ENCODE results near the gene IPO5. TPM values are rescaled to one million over a fixed set of nuclear protein-coding genes. Genes with fewer than 3 reads are reported as not detected.
A peak's percentile ranks its signal among the peaks of the same experiment; 100 is the strongest.

IPO5 gene
- total and polyA plus RNA-seq, 2 experiments from 2014 or later: 55.5 to 119 TPM

GRCh38 chr13:98013241-98013640 lies 59.8 kb downstream of the IPO5 start:
- Histone ChIP-seq H3K9me3 (ENCODE audit: low read depth) (no peaks in the 10 kb centered on the region), H3K27me3 (no peaks in the 10 kb centered on the region), H3K36me3 (peaks cover 80% of the 10 kb centered on the region), H3K27ac (no peak overlapping the region), H3K4me3 (no peak overlapping the region), H3K4me1 (ENCODE audit: low read depth) (no peaks in the 10 kb centered on the region)
- DNase-seq (ENCODE audit: low read depth in 1 of 2, low spot score in 1 of 2): no peak
- TF ChIP-seq CTCF (IDR thresholded peaks at IDR 0.05; ENCODE audit: low read depth, low read length): no peak

- peaks cover 72% of the 10 kb centered on the region for H3K36me3 ChIP-seq
- no peaks in the 10 kb centered on the region for H3K9me3 ChIP-seq (ENCODE audit: low read depth)
- TF ChIP-seq CTCF (IDR thresholded peaks at IDR 0.05; ENCODE audit: low read depth, low read length): no peak
- DNase-seq (ENCODE audit: low read depth in 1 of 2, low spot score in 1 of 2): peak in 1 of 2 donors; percentile 84
- no peaks in the 10 kb centered on the region for H3K4me1 ChIP-seq (ENCODE audit: low read depth)
- no peak overlapping the region for H3K4me3 ChIP-seq
- H3K27me3 ChIP-seq: no peaks in the 10 kb centered on the region
- no peak overlapping the region for H3K27ac ChIP-seq
These were observed 61.3 kb downstream of the IPO5 start for GRCh38 chr13:98014766-98015165.

GRCh38 chr13:98018293-98018692 lies 64.8 kb downstream of the IPO5 start:
- Histone ChIP-seq H3K36me3 (peaks cover 66% of the 10 kb centered on the region), H3K9me3 (ENCODE audit: low read depth) (no peaks in the 10 kb centered on the region), H3K27me3 (no peaks in the 10 kb centered on the region), H3K27ac (no peak overlapping the region), H3K4me1 (ENCODE audit: low read depth) (no peaks in the 10 kb centered on the region), H3K4me3 (no peak overlapping the region)
- TF ChIP-seq CTCF (IDR thresholded peaks at IDR 0.05; ENCODE audit: low read depth, low read length): no peak
- no peak for DNase-seq (ENCODE audit: low read depth in 1 of 2, low spot score in 1 of 2)

GRCh38 chr13:98019186-98019585 lies 65.7 kb downstream of the IPO5 start:
- Histone ChIP-seq H3K9me3 (ENCODE audit: low read depth) (no peaks in the 10 kb centered on the region), H3K4me3 (no peak overlapping the region), H3K27me3 (no peaks in the 10 kb centered on the region), H3K4me1 (ENCODE audit: low read depth) (no peaks in the 10 kb centered on the region), H3K27ac (no peak overlapping the region), H3K36me3 (peaks cover 59% of the 10 kb centered on the region)
- TF ChIP-seq CTCF (IDR thresholded peaks at IDR 0.05; ENCODE audit: low read depth, low read length): no peak
- no peak for DNase-seq (ENCODE audit: low read depth in 1 of 2, low spot score in 1 of 2)

GRCh38 chr13:98020271-98020670 lies 66.8 kb downstream of the IPO5 start:
- H3K4me3 ChIP-seq: no peak overlapping the region
- no peak for DNase-seq (ENCODE audit: low read depth in 1 of 2, low spot score in 1 of 2)
- H3K4me1 ChIP-seq (ENCODE audit: low read depth): no peaks in the 10 kb centered on the region
- H3K9me3 ChIP-seq (ENCODE audit: low read depth): no peaks in the 10 kb centered on the region
- no peak overlapping the region for H3K27ac ChIP-seq
- H3K27me3 ChIP-seq: no peaks in the 10 kb centered on the region
- no peak for TF ChIP-seq CTCF (IDR thresholded peaks at IDR 0.05; ENCODE audit: low read depth, low read length)
- peaks cover 55% of the 10 kb centered on the region for H3K36me3 ChIP-seq

- peak in 1 of 2 donors; percentile 29 for DNase-seq (ENCODE audit: low read depth in 1 of 2, low spot score in 1 of 2)
- H3K4me3 ChIP-seq: no peak overlapping the region
- H3K4me1 ChIP-seq (ENCODE audit: low read depth): no peaks in the 10 kb centered on the region
- no peak for TF ChIP-seq CTCF (IDR thresholded peaks at IDR 0.05; ENCODE audit: low read depth, low read length)
- H3K9me3 ChIP-seq (ENCODE audit: low read depth): no peaks in the 10 kb centered on the region
- H3K27ac ChIP-seq: peak overlapping the region; percentile 1
- H3K27me3 ChIP-seq: no peaks in the 10 kb centered on the region
- peaks cover 38% of the 10 kb centered on the region for H3K36me3 ChIP-seq
These were observed 68.7 kb downstream of the IPO5 start for GRCh38 chr13:98022210-98022609.

All from cardiac muscle cell (in vitro differentiated cells and primary cell).